Stimulated activated CD4-positive, alpha-beta T cell treated with anti-CD3 and anti-CD28 coated beads, Interleukin-1b, Interleukin-23, amount 100 ng/mL, for 48 hours (primary cell): ENCODE measurements around the gene FRG2.
"Not testable (repeated sequence)": the region's sequence is repeated elsewhere in the genome, so short reads cannot be mapped to it uniquely, and the experiment has no call there.

ENCODE experiments used
- DNase-seq: peaks from one replicate; pipeline ENCODE4 v3.0.0-alpha.2; 2020

The FRG2 gene

DNA sequence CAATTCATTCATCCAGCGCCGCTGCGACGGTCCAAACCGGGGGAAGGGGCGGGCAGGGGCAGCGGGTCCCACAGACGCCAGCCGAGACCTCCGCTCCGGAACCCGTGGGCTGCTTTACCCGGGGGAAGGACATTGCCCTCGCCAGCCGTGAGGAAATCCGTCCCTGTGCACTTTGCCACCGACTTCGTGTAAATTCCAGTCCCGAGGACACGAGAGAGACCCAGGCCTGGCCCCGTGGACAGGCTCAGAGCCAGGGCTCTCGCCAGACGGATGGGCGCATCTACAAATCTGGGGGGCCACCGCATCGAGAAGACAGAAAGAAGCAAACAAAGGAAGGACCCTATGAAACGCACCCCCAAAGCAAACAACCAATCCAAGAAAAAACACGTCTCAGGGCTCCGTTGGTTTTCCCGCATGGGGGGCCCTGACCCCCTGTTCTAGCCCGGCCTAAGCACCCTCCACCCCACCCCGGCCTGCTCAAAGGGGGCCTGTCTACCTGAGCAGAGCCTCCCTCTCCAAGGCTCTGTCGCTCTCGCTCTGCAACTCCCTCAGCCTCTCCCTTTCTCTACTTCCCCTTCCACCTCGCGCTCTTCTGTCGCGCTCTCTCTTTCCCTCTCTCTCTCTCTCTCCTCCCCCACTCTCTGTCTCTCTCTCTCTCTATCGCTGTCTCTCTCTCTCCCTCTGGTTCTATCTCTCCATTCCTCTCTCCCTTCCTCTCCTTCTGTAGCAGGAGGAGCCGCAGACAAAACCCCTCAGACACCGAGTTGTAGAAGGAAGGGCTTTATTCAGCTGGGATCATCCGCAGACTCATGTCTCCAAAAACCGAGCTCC lies 11.3 kb downstream of the FRG2 start:
- DNase-seq: no peak

DNA sequence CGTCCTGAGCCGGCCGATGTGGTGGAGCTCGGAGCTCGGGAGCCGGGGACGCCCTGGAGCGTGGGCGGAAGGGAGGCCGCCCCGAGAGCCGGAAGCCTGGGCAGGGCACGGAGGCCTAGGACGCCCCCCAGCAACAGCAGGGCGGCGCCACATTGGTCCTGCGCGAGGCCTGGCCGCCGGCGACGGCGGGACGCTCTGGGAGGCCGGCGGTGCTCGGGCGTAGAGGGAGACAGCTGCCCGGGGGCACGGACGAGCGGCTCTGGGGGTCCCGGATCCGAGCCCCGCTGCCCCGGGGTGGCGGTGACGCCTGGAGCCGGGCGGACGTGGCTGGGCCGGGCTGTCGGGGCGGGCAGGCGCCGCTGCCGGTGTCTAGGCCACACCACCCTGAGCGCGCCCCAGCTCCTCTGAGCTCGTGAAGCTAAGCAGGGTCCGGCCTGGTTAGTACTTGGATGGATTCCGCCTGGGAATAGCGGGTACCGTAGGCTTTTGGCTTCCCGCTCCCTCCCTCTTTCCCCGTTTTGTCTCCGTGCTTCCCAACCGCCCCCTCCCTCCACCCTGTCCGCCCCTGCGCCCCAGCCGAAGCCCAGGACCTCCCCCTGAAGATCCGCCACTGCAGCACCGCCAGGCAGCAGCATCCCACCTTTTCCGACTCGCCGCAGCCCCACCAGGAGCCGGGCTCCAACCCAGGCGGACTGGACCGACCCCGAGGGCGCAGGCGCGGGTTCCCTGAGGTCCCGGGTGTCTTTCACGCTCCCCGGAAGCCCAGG lies 12.1 kb downstream of the FRG2 start:
- no peak for DNase-seq

DNA sequence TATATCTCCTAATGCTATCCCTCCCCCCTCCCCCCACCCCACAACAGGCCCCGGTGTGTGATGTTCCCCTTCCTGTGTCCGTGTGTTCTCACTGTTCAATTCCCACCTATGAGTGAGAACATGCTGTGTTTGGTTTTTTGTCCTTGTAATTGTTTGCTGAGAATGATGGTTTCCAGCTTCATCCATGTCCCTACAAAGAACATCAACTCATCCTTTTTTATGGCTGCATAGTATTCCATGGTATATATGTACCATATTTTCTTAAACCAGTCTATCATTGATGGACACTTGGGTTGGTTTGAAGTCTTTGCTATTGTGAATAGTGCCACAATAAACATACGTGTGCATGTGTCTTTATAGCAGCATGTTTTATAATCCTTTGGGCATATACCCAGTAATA lies 37.1 kb downstream of the FRG2 start:
- DNase-seq: not testable (repeated sequence)

DNA sequence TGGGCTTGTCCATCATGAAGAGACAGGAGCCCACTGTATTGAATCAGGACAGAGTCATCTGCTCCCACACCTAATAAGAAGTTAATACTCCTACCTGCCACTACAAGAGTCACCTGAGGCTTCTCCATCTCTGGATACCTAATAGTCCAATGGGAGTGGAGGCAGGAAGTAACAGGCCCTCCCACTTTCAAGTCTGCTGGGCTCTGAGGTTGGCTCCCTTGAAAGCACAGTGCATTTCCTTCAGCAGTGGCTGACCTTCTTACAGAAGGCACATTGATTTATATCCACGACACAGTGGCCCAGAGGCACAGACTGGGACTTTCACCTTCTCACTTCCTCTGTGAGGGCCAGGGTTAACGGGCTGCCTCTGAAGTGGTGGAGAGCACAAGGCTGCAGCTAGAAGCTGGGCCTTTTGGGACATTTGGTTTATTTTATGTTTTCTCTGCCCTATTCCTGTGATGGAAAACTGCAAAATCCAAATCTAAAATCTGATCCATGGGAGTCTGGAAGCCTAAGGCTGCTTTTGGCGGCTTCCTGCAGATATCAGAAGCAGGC lies 38.1 kb downstream of the FRG2 start:
- no peak for DNase-seq

DNA sequence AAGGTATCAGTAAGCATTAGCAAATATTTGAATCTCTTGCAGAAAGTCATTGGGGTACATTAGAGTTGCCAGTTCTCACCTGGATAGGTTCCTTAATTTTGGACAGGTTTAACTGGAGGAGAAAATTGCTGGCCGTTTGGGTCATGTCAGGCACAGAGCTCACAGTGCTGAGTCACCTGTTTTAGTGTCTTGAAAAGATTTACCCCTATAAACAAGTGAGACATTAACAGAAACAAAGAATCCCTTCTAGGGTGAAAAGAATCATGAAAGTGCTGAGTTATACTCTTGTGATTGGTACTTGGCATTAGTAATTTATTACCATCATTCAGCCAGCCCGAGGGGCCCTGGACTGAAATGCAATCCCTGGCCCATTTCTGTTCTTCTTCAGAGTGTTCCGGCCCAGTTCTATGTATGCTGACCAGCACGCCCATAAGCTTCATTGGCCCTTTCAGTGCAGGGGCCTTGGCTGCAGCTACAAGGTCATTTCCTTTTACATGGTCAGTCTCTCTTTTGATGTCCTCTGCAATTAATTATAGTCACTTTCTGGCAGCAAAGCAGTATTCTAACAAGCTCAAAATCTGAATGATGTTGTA lies 41.3 kb downstream of the FRG2 start:
- not testable (repeated sequence) for DNase-seq

DNA sequence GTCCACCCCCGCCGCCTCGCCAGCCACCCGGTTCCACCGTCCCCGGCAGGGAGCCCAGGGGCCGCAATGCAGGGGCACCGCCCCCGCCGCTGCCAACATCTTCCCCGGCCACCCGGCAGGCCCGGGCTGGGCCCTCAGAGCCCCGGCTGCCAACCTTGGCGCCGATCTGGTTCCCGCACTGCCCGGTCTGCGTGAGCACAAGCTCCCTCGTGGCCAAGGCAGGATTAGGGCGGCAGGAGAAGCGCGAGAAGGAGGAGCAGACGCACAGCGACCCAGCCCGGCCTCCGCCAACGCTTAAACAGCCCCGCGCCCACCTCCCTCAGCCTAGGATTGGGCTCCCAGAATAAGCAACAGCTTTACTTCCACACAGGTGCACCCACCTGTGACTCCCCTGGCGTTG lies 42.4 kb downstream of the FRG2 start:
- DNase-seq: not testable (repeated sequence)

DNA sequence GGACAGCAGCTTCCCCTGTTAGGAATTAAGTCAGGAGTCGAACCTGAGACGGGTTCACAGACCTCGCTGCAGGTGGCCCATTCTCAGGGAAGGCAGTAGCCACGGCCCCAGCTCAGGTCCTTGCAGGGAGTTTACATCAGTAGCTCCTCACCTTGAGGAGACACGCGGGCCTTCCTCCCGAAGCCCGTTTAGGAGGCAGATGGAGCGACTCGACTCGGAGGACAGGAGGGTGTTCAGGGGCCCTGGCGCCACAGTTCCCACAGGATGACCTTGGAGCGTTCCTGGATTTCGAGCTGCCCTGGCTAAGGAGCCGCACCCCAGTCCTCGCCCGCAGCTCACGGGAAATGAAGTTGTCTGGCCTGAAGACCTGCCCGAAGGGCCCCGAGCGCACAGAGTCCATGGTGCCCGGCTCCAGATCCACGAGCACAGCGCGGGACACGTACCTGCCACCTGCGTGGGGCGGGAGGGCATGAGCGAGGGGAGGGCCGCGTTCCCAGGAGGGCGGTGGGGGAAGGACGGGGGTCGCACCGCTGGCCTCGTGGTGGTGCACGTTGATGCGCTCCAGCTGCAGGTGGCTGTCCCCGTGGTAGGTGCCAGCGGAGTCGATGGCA lies 43.0 kb downstream of the FRG2 start:
- not testable (repeated sequence) for DNase-seq

DNA sequence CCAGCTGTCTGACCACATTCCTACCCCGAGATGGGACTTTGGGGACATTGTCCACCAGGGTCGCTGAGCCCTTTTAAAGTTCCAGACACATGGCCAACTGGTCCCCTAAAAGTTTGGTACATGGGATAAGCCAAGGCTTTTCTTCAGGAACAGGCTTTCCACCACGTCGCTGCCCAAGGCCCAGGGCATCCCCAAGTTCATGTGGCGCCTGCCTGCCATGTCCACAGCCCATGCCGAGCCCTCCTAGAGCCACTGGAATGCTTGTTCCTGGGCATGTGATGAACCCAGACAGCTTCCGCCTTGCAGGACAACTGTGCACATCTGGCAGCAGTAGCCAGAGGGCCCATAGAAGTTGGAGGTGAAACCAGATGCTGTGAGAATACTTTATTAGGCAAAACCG lies 45.1 kb downstream of the FRG2 start:
- no peak for DNase-seq

DNA sequence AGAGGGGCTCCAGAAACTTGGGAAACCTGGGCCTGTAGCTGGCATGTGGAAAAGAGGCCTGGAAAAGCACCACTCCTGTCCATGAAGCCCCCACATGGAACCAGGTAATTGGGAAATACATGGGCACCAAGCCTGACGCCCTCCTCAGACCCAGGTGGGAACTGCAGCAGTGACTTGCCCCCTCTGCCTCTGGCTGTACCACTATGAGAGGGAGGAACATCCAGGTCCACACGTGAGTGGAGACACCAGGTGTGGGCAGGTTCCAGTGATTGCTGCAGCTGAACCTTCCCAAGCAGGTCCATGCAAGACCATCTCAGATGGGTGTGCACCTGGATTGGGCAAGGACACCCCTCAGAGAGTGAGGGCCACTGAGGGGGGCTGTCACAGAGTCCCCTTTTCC lies 46.8 kb downstream of the FRG2 start:
- DNase-seq: not testable (repeated sequence)

DNA sequence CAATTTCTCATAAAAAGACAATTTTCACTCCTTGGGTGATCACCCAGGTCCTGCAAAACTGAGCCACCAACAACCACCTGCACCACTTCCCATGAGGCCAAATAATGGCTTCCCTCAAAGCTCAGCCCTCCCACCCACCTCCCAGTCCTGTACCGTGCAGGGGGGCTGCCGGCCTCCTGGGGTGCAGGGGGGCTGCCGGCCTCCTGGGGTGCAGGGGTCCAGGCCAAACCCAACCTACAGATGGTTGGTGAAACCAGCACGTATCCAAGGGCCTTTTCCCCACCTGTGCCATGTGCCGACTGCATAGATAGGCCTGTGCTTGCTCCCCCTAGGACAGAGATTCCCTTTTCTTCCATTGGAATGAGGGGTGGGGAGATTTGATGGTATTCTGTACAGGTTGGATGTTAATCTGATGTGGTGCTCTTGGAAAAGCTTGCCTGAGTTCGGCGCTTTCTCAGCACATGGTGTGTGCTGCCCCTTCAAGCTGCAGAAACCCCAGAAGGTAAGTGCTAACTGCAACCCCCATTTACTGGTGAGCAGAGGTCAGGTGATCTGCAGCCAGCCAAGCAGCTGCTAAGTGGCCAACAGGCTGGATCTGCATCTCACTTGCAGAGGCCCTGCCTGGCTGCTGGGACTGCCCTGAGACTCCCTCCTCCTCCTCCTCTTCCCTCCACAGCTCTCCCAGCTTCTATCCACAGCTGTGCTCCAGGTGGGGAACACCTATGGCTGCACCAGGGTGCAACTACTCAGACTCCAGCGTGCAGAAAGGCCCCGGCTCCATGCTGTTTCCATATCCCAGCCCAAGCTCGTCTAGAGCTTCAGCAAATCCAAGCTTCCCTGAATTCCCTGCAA lies 47.6 kb downstream of the FRG2 start:
- no peak for DNase-seq
